Endothelial cell of hepatic sinusoid (primary cell): ENCODE data around the gene IL1R1.
"Not testable (repeated sequence)": the region's sequence is repeated elsewhere in the genome, so short reads cannot be mapped to it uniquely, and the experiment has no call there.

Source experiments
- in situ Hi-C: cut with HindIII; loops from 2 replicates; pipeline ENCODE4 v1.10.0; 2017; ENCODE audit warnings: low sequenced_read_pairs

The IL1R1 gene

DNA sequence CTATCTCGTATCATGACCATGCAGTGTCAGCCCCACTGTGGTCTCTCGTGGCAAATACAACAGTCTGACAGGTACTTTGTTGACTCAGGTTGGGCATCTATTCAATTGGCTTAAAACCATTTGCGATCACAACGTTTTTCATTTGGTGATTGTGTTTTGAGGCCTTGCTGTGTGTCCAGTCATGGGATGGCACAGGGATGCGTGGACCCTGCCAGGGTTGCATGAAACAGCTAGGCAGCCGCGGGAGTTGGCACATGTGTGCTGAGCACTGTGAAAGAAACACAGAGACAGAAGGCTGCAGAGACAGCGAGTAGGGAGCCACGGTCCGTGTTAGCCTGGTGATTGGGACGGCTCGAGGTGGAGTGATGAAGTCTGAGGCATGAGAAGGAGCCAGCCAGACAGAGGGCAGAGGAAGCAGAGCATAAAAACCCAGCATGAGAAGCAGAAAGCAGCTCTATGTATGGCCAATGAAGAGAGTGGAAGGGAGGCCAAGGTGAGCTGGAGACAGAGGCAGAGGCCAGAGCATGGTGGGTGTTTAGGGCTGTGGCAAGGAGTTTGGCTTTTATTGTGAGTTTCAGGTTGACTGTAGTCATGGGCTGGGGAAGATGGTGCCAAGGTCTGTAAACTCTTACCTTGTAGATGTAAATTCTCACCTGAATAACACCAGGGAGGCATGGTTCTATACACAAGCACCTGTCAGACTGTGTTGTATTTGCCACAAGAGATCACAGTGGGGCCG lies 31.8 kb upstream of the IL1R1 start:
- in situ Hi-C loops, result no loop called here

DNA sequence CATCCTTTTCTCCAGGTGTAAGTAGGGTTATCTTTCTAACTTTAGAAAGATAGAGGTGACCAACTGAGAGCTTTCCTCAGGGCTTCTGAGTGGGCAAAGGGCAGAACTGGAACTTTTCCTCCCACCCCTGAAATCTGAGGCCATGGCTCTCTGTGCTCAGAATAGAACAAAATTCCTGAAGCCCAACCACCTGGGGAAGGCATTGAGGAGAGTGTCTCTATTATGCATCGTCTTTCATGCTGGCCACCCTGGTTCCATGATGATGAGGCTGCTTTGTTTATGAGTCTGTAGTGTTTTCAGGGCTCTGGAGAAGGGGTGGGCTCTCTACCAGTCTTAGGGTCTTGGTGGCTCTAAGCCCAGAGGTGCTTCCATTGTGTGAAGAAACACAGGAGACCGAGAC lies 30.7 kb upstream of the IL1R1 start:
- in situ Hi-C loops, result no loop called here

DNA sequence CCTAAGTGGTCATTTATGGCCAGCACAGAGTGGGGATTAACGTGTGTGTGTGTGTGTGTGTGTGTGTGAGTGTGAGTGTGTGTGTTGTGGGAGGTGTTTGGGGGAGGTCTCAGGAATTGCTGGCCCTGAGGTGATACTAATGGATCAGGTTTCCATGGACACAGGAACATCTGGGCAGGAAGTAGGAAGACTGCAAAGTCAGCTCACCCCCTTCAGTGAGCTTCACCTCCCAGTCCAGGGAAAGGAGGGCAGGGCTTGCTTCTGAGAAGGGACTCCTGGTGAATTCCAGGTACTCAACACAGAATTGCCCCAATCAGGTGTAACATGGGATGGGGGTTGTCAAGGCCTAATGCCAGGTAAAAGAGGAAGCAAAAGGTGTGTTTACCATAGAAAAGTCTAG lies 30.3 kb upstream of the IL1R1 start:
- in situ Hi-C loops, result no loop called here

DNA sequence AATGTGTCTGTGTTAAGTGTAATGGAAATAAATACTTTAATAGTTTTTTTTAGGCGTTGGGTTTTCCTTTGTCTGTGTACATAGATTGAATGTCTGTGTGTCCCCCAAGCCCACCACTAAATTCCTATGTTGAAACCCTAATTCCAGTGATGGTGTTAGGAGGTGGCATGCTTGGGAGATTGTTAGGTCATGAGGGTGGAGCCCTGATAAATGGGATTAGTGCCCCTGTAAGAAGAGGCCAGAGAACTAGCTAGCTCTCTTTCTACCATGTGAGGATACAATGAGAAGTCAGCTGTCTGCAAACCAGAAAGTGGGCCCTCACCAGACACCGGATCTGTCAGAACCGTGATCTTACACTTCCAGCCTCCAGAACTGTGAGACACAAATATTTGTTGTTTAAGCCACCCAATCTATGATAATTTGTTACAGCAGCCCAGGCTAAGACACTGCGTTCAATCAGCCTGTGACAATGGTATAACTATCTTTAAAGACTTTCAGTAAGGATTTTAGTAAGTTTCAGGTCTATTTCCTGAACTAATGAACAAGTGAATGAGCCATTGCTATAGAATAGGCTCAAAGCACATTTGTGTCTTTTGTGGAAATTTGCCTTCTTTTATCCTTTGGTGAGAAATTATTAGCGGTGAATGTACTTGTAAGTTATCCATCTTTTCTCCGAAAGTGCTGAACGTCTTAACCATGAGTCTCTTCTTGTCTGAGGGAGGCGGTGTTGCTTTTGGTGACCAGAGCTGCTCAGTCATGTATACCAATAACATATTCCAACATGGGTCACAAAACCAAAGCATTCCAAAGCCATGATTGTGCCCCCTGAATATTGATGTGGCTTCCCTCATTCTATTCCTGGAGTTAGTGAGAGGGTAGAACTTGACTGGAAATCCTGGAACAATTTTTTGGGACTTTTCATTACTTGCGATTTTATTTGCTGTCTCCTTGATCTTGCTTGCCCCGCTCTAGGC lies 29.6 kb upstream of the IL1R1 start:
- in situ Hi-C loops, result no loop called here

DNA sequence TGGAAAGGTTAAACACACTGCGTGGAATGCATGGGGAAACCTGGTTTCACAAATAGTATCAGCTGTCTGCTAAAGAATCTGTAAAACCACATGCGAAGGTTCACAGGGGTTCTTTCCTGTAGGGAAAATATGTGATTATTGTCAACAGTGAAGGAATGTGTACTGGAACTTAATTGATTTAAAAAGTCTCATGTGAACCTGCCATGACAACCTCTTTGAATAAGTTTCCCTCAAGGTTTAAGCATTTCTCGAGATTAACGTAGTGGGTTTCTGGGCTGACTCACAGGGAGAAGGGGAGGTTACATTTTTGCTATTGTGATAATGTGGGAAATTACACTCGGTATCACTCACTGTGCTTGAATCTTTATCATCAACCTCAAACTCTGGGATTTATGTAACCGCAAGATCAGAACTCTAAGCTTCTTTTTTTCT lies 28.2 kb upstream of the IL1R1 start:
- in situ Hi-C loops, result no loop called here

DNA sequence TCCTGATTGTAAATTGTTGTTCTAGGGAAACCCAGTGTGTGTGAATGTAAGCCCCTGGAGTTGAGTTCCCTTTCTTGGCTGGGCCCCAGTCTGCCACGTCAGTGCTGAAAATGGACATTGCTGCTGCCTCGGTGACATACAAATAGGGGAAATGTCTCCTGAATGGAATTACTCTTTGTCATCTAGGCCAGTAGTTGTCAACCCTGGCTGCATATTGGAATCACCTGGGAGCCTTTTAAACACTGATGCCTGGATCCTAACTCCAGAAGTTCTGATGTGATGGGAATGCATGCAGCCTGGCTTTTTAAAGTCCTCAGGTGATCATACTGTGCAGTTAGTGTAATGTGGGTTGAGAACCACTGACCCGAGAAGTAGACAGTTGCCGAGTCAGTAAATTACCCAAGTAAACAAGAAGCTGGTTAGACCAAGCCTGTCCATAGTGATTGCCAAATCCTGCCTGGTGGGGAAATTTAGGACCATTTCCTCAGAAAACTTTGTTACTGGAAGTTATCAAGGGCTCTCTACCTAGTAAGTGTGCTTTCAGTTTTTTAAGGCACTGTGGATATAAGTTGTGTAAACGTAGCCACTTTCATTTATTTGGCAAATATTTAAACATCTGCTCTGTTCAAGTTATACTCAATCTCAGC lies 27.6 kb upstream of the IL1R1 start:
- in situ Hi-C loops, result loop anchor here (5.0 kb wide), 3 partner anchors 67 to 117 kb away; no protein-coding TSS in a partner anchor

DNA sequence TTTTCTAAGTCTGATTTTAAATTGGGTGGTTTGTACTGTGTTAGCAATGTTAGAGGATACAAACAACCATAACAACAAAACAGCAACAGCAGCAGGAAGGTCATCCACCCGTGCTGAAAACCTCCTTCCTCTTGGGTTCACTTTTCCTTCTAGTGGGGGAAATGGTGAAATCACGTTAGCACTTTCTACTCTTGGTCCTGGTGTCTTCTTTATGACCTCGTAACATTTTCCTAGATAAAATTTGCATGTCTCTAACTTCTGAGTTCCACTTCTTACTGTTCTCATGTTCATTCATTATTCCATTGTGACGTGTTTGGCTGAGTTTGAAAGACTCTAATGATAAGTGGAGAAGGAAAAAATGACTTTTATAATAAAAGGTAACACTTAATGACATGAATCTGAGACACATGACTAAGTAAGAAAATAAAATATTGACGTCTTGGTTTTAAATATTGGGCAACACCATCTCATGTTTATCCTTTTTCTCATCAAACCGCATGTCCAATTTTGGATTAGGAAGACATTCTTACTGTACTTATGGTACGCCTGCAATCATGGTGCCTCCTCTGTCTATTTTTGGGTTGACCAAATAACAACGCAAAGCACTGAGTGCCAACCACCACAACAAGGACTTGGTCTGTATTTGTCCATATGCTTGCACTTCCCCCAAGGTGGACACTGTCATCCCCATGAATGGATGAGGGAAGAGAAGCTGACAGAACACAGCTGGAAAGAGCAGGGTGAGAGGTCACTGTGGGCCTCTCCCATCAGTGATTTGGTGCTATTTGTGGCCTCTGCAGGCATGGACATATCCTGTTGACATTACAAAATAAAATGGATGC lies 25.7 kb upstream of the IL1R1 start:
- in situ Hi-C loops, result loop anchor here (5.0 kb wide), 3 partner anchors 65 to 115 kb away; no protein-coding TSS in a partner anchor

DNA sequence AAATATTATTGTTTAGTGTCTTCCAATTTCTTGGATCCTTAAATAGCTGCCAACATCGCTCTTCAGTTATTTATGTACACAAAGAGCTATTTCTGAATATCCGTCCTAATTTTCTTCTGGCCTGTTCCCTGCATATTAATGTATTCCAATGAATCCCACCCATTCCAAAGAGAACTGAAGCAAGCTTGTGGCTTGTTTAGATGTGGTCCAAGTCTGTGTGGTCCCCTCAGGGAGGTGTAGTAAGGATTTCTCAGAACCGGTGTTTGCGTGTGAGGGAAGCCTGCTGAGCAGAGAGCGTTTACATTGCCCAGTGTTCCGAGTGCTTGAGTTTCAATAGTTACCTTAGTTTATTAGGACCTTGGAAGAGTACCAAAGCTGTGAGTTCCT lies 25.1 kb upstream of the IL1R1 start:
- in situ Hi-C loops, result loop anchor here (5.0 kb wide), 3 partner anchors 65 to 115 kb away; no protein-coding TSS in a partner anchor

DNA sequence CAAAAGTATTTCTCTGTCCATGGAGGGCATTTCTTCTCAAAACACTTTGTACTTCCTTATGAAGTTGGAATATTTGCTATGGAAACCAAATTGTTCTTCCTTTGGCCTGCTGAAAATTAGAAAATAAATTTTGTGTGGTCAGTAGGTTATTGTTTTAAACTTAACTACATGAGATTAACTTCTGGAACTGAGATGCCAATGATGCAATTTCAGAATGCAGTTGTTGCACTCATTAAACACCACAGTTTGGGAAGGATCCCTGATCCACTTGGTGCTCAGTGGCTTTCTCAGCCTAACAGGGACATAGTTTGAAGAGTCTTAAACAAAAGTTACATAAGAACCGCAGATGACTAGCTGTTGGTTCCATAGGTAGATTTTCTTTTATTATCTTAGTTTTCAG lies 23.3 kb upstream of the IL1R1 start:
- in situ Hi-C loops, result loop anchor here (5.0 kb wide), 3 partner anchors 63 to 113 kb away; no protein-coding TSS in a partner anchor

DNA sequence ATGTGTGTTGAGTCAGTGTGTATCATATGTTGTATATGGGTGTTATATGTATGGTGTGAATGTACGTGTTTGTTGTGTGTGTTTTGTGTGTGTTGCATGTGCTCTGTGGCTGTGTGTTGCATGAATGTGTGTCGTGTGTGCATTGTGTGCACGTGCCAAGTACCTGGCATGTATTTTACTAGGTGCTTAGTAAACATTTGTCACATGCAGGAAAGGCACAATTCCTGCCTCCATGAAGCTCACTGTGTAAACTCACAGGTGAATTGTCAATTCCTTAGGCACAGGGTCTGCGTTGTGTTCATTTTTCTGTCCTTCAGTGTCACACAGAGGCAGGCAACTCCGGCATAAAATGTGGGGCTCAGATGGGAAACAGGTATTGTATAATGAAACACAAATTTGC lies 22.3 kb upstream of the IL1R1 start:
- in situ Hi-C loops, result no loop called here

DNA sequence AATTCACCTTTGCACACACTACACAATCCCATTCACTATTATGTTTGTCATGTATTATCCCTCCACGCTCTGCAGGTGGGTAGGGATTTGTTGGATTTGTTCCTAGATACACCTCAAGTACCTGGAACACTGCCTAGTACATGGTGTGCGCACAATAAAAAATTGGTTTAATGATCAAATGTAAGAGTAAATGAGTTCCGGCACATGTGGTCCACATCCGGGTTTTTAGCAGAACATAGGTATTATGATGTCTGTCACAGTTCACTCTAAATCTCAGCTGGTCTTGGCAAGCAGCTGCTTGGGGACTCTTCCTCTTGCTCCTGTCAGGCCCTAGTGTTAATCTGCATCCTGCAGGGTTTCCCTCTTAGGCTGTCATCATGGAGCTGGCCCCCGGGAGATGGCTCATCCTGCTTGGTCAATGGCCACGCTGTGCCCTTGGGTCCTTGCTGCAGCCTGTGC lies 21.8 kb upstream of the IL1R1 start:
- in situ Hi-C loops, result no loop called here

DNA sequence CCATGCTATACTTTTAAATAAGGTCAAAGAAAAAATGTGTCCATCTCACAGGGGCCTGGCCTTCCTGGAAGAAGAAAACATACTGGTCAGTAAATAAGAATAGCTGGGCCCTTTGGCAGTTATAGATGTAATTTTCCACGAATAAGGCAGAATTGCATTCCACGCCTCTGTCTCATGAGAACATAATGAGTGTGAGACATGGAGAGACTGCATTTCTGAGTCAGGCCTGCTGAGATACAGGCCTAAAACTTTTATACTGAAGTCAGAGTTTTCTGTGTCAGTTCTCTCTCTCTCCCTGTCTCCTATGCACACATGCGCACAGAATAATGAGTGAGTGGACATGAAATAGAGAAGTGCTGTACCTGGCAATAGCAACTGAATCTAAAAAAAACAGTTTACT lies 20.4 kb upstream of the IL1R1 start:
- in situ Hi-C loops, result no loop called here

DNA sequence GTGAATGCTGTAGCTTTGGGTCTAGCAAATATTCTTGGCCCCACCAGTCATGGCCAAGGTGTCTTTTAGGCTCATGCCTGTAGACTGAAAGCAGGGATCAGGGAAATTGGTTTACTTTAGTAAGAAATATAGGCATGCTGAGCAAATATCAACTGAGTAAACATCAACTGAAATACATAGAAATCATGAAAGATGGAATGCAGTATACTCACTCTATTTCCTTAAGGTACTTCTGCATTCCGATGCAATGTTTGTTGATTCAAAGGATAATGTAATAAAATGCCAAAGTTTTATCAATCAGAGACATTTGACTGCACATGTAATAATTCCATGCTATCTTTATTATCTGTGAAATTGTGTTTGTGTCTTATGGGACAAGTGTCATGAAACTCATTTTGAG lies 19.6 kb upstream of the IL1R1 start:
- in situ Hi-C loops, result no loop called here

DNA sequence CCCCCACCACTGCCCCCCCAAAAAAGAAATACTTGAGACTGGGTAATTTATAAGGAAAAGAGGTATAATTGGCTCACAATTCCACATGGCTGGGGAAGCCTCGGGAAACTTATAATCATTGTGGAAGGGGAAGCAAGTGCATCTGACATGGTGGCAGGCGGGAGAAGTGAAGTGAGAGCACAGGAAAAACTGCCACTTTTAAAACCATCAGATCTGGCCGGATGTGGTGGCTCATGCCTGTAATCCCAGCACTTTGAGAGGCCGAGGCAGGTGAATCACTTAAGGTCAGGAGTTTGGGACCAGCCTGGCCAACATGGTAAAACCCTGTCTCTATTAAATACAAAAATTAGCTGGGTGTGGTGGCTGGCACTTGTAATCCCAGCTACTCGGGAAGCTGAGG lies 18.1 kb upstream of the IL1R1 start:
- in situ Hi-C loops, result not testable (repeated sequence)

DNA sequence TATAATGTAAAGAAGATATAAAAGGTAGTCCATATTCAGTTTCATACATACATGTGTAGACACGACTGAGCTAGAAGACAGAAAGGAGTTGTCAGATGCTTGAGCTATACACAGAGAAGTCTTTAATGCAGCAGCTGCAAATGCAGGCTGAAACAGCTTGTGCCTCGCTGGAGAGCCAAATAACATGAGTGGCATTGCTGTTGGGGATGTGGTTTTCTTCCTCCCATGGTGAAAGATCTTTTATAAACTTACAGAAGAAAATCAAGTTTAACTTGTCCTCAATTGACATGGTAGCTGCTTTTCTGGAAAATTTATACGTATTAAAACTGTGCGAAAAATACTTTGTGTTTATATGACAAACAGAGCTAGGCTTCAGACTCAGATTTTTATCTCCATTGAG lies 16.4 kb upstream of the IL1R1 start:
- in situ Hi-C loops, result no loop called here

DNA sequence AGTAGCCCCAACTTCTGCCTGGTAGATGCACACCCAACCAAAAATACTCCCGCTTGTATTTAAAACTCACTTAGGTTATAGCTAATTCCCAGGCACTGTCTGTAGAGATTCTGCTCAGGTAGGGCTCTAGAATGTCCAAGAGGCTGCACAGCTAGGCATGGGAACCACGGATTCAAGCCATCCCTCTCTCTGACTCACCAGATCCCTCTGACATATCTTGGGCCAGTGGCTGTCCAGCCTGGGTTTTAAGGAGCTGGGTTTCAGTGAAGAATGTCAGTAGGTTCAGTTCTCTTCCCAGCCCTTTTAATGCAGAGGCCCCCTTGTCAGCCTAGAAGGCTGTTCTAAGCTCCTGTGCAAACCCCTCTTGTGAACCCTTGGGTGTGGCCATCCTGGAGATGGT lies 15.9 kb upstream of the IL1R1 start:
- in situ Hi-C loops, result no loop called here

DNA sequence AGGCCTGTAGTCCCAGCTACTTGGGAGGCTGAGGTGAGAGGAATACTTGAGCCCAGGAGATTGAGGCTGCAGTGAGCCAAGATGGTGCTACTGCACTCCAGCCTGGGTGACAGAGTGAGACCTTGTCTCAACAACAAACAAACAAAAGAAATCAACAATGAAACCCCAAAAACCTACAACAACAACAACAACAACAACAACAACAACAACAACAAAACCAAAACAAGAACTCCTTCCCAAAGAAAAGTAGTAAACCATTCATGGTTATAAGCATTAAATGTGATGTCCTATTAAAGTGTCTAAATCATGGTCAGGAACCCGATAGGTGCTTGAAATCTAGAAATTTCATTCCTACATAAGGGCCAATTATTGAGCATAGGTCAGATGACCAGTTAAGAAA lies 13.5 kb upstream of the IL1R1 start:
- in situ Hi-C loops, result no loop called here

DNA sequence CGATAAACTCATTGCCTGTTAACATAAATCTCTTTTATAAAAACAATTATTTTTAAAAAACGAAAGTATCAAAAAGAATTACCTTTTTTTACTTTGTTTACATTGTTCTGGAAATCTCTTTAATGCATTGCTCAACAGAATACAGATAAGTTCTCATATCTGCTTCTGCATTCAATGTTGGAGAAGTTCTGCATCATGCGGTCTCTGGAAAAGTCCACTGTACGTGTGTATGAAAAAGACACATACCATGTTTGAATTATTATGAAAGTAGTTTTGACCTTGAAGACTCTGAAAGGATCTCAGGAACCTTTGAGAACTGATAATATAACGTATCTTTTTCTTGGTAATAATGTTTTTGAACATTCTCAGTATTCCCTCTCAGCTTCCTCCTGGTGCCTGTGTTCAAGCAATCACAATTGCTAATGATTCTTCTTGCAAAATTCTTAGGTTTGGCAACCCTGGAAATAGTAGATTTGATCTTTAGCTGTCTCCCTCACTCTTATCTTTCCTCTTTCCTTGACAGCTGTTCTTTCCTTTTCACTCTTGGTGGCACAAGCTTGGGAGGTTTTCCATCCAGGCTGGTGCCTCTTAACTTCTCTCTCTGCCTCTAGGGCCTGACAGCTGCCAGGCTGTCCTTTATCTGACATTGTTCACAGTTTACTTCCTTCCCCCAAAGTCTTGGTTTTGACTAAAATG lies 12.4 kb upstream of the IL1R1 start:
- in situ Hi-C loops, result no loop called here

DNA sequence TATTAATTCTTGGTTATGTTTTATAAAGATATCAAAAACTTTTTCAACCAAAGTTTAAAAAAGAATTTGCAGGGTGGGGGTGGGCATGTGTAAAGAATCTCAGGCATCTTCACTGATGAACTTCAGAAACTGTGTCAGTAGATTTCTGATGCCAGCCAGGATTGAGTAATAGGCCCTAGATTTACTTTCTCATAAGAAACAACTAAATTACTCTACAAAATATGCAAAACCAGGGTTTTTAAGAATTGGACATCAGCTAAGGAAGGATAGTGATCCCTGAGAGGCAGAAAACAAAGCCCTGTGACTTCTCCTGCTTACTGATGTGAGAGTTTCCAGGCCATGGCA lies 11.9 kb upstream of the IL1R1 start:
- in situ Hi-C loops, result no loop called here

DNA sequence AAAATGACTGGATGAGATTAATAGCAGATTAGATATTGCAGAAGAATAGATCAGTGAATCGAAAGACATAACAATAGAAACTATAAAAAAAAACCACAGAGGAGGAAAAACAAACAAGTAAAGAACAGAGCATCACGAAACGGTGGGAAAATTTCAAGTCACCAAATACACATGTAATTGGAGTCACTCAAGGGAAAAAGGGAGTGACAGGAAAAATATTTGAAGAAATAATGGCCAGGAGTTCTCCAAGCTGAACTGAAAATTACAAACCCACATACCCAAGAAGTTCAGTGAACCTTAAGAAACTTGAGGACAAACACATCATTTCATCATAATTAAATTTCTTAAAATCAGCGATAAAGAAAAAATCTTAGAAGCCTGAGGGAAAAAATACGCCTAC lies 11.0 kb upstream of the IL1R1 start:
- in situ Hi-C loops, result no loop called here
